GM13977 (cell line): ENCODE data around the gene ADA.
A peak's percentile ranks its signal among the peaks of the same experiment; 100 is the strongest.

Experiments used
- DNase-seq: peaks from one replicate; pipeline ENCODE4 v3.0.0; 2012; ENCODE audit warnings: low spot score
- CTCF ChIP-seq: IDR thresholded peaks from 2 replicates; pipeline ENCODE4 v1.5.1; 2012; ENCODE audit warnings: mild to moderate bottlenecking, control low read depth; ENCODE audit not compliant: insufficient read depth; ENCODE audit errors: extremely low read depth, missing control alignments
- in situ Hi-C: fragments of 300-500 bp; cut with MboI; formaldehyde crosslinking; loops from one replicate; pipeline ENCODE4 v1.12.0; 2022; ENCODE audit warnings: low sequenced_read_pairs, low pct_unique_long_range_greater_than_20kb, mixed read lengths, inconsistent platforms; ENCODE audit not compliant: unreplicated experiment

ADA gene

GRCh38 chr20:44651434-44651683, 140 bp downstream of the ADA start:
- no peak for DNase-seq
- no peak for TF ChIP-seq CTCF
- in situ Hi-C loops: no loop called here

- no peak for TF ChIP-seq CTCF
- no peak for DNase-seq
- in situ Hi-C loops: no loop called here
These were observed 597 bp downstream of the ADA start for GRCh38 chr20:44650771-44651433.

- no peak for DNase-seq
- in situ Hi-C loops: no loop called here
- no peak for TF ChIP-seq CTCF
These were observed 1.5 kb downstream of the ADA start for GRCh38 chr20:44649976-44650375.

- no peak for DNase-seq
- TF ChIP-seq CTCF: no peak
- in situ Hi-C loops: no loop called here
These were observed 2.4 kb downstream of the ADA start for GRCh38 chr20:44649126-44649525.

- no peak for DNase-seq
- TF ChIP-seq CTCF: no peak
- in situ Hi-C loops: no loop called here
These were observed 2.9 kb downstream of the ADA start for GRCh38 chr20:44648579-44648978.

- no peak for DNase-seq
- in situ Hi-C loops: no loop called here
- TF ChIP-seq CTCF: no peak
These were observed 3.4 kb downstream of the ADA start for GRCh38 chr20:44648068-44648467.

- in situ Hi-C loops: no loop called here
- DNase-seq: peak; percentile 77
- no peak for TF ChIP-seq CTCF
These were observed 4.7 kb downstream of the ADA start for GRCh38 chr20:44646641-44647274.
